BE2C (cell line): ENCODE results near the gene COPG2.

Source experiments
- DNase-seq: peaks from one replicate; pipeline ENCODE4 v3.0.0-alpha.2; 2020
- H3K27me3 ChIP-seq: fragments of 250-450 bp; sonication (Bioruptor Pico); 2 replicates; pipeline ENCODE4 v1.5.1; 2020; ENCODE audit warnings: mild to moderate bottlenecking
- H3K36me3 ChIP-seq: fragments of 250-450 bp; sonication (Bioruptor Pico); 2 replicates; pipeline ENCODE4 v1.5.1; 2020; ENCODE audit warnings: mild to moderate bottlenecking
- H3K4me1 ChIP-seq: fragments of 250-450 bp; sonication (Bioruptor Pico); 2 replicates; pipeline ENCODE4 v1.5.1; 2020
- H3K4me3 ChIP-seq: 2 replicates; pipeline ENCODE4 v1.5.1; 2011; ENCODE audit warnings: low read depth, low read length
- H3K9me3 ChIP-seq: fragments of 250-450 bp; sonication (Bioruptor Pico); 2 replicates; pipeline ENCODE4 v1.5.1; 2020
- CTCF ChIP-seq: IDR thresholded peaks from 2 replicates; pipeline ENCODE4 v1.5.1; 2012; ENCODE audit warnings: mild to moderate bottlenecking, low read depth, low read length

COPG2 gene

DNA sequence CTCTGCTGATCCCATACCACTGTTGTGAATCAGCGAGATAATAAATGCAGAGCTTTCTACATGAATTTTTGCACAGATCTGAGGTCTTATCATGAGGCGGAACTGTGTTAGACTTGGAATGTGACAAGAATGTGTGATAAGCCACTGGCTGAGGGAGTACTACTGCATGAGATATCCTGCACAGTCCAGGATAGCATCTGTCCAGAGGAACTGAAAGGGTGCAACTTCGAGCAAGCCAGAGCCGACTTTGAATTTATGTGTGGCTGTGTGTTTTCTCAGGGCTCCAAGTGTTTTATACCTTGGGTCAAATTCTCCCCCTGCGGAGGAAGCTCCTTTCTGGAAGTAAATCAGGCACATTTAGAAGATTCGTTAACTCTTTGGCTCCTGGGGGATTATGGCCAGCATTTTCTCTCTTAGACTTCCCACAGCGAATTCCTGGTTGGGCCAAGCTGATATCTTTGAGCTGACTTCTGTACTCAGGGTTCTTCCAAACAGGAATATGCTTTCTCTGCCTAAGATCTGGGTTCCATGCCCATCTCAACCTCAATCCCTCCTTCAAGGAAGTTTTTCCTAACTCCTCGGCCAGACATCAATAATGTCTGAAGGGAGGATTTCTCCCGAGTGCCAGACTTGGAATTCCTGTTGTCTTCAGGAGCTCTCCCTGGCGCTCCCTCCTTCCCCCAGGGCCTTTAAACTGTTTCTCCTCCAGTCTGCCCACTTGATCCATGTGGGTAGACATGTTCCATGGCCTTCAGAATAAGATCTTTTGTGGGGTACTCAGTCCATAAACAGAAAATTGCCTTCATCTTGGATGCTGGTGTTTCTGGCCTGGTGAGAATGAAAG lies 179.2 kb downstream of the COPG2 start:
- Histone ChIP-seq H3K36me3 (no peaks in the 10 kb centered on the region), H3K4me1 (no peaks in the 10 kb centered on the region), H3K27me3 (peaks cover 36% of the 10 kb centered on the region), H3K9me3 (no peaks in the 10 kb centered on the region), H3K4me3 (no peak overlapping the region)
- no peak for TF ChIP-seq CTCF
- DNase-seq = no peak

DNA sequence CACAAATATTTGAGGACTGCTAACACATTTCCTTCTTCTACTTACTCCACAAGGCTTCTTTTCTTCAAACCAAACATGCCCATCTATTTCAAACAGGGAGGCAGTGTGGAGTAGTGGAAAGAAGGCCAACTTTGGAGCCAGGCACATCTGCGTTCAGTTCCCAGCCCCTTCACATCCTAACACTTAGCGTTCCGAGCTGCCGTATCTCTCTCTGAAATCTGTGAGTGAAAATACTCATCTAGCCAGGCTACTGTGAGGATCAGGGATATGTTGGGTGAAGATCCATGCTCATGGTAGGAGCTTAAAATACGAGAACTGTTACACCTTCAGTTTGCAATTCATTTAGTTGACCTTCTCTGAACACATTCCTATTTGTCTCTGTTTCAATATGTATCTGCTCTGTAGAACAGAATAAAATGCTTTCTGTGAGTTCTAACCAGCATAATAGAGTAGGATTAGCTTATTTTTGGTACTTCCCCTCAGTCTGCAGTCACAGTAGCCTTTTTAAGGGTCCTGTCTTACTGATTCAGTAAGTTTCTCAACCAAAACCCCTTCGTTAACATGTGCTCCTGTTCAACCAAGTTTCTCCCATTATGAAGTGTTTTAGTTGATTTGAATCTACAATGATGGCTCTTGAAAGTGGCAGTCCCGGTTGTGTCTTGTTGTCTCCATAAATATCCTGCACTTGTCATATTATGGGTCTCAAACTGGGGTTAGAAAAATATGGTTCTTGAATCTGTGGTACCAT lies 180.0 kb downstream of the COPG2 start:
- Histone ChIP-seq H3K36me3 (no peaks in the 10 kb centered on the region), H3K4me1 (no peaks in the 10 kb centered on the region), H3K9me3 (no peaks in the 10 kb centered on the region), H3K4me3 (no peak overlapping the region), H3K27me3 (peaks cover 28% of the 10 kb centered on the region)
- no peak for TF ChIP-seq CTCF
- no peak for DNase-seq

DNA sequence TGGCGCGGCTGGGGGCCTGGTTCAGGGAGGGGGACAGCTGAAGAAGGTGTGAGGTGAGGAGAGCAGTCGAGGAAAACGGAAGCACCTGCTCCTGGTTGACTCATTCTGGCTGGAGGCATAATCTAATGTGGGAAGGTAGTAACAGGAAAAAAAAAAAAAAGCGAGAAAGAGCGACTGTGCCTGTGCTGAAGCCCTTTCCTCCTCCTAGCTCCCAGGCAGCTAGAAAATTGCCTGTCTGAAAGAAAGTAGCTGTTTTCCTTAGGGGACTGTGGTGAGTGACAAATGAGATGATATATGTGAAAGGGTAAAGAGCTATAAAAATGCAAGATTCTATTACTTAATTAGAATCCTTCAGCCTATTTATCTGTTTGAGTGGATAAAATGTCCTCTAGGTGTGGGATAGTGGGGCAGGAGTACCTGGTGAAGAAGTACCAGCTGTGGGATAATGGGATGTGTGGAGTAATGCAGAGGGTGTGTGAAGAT lies 181.6 kb downstream of the COPG2 start:
- Histone ChIP-seq H3K27me3 (peaks cover 12% of the 10 kb centered on the region), H3K4me3 (no peak overlapping the region), H3K4me1 (no peaks in the 10 kb centered on the region), H3K9me3 (no peaks in the 10 kb centered on the region), H3K36me3 (no peaks in the 10 kb centered on the region)
- TF ChIP-seq CTCF = no peak
- DNase-seq = no peak

- H3K27me3 ChIP-seq = peaks cover 6% of the 10 kb centered on the region
- TF ChIP-seq CTCF = 0 out of 2 replicates have a peak, but pooled peaks have one; percentile 28
- no peaks in the 10 kb centered on the region for H3K4me1 ChIP-seq
- DNase-seq = peak; percentile 10
- no peaks in the 10 kb centered on the region for H3K9me3 ChIP-seq
- H3K36me3 ChIP-seq = no peaks in the 10 kb centered on the region
- no peak overlapping the region for H3K4me3 ChIP-seq
Observed at GRCh38 chr7:130486114-130486953, 182.2 kb downstream of the COPG2 start.

GRCh38 chr7:130485734-130486113 lies 182.8 kb downstream of the COPG2 start:
- H3K4me3 ChIP-seq = no peak overlapping the region
- no peaks in the 10 kb centered on the region for H3K4me1 ChIP-seq
- TF ChIP-seq CTCF = no peak
- no peak for DNase-seq
- H3K9me3 ChIP-seq = no peaks in the 10 kb centered on the region
- H3K36me3 ChIP-seq = no peaks in the 10 kb centered on the region
- H3K27me3 ChIP-seq = no peaks in the 10 kb centered on the region
